ENCODE results near the gene PRR5L.

DNA sequence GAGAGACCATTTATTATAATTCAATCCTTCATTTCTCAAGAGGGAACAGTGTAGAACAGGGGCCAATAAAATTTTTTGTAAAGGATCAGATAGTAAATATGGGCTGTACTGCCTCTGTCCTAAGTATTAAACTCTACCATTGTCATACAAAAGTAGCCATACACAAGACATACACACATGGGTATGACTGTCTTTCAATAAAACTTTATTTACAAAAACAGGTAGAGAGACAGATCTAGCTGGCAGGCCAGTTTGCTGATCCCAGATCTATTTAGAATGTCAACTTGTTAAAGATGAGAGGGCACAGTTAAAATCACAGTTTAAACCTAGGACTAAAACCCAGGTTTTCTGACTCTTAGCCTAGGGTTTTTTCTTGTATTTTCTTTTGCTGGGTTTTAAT is 197.2 kb downstream of the PRR5L start:
- TF ChIP-seq, protein P1, sequence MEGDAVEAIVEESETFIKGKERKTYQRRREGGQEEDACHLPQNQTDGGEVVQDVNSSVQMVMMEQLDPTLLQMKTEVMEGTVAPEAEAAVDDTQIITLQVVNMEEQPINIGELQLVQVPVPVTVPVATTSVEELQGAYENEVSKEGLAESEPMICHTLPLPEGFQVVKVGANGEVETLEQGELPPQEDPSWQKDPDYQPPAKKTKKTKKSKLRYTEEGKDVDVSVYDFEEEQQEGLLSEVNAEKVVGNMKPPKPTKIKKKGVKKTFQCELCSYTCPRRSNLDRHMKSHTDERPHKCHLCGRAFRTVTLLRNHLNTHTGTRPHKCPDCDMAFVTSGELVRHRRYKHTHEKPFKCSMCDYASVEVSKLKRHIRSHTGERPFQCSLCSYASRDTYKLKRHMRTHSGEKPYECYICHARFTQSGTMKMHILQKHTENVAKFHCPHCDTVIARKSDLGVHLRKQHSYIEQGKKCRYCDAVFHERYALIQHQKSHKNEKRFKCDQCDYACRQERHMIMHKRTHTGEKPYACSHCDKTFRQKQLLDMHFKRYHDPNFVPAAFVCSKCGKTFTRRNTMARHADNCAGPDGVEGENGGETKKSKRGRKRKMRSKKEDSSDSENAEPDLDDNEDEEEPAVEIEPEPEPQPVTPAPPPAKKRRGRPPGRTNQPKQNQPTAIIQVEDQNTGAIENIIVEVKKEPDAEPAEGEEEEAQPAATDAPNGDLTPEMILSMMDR (IDR thresholded peaks at IDR 0.05; ENCODE audit: insufficient read depth, low read length), result no peak
- no peak for TF ChIP-seq POLR2AphosphoS5 (IDR thresholded peaks at IDR 0.05; ENCODE audit: low read depth)
- no peak for TF ChIP-seq REST (IDR thresholded peaks at IDR 0.05; ENCODE audit: insufficient replicate concordance, low read depth)
- no peak for TF ChIP-seq GABPA (IDR thresholded peaks at IDR 0.05; ENCODE audit: low read depth)
- no peak for TF ChIP-seq SPI1 (IDR thresholded peaks at IDR 0.05; ENCODE audit: borderline replicate concordance, low read depth)
